Fibroblast of pulmonary artery (primary cell): ENCODE measurements around the gene TTC39C.

Source experiments
- DNase-seq: peaks from one replicate; pipeline ENCODE4 v3.0.0-alpha.2; 2010; ENCODE audit warnings: low read depth
- H3K4me3 ChIP-seq: replicated peaks from 2 replicates; pipeline ENCODE4 v1.5.1; 2011; ENCODE audit warnings: low read depth, mild to moderate bottlenecking, control low read depth, low read length, moderate library complexity
- TF ChIP-seq, protein P1 (sequence below): IDR thresholded peaks from 2 replicates; pipeline ENCODE4 v1.5.1; 2011; ENCODE audit warnings: mild to moderate bottlenecking, control low read depth, low read length, inconsistent platforms; ENCODE audit errors: missing control alignments

Gene TTC39C

DNA sequence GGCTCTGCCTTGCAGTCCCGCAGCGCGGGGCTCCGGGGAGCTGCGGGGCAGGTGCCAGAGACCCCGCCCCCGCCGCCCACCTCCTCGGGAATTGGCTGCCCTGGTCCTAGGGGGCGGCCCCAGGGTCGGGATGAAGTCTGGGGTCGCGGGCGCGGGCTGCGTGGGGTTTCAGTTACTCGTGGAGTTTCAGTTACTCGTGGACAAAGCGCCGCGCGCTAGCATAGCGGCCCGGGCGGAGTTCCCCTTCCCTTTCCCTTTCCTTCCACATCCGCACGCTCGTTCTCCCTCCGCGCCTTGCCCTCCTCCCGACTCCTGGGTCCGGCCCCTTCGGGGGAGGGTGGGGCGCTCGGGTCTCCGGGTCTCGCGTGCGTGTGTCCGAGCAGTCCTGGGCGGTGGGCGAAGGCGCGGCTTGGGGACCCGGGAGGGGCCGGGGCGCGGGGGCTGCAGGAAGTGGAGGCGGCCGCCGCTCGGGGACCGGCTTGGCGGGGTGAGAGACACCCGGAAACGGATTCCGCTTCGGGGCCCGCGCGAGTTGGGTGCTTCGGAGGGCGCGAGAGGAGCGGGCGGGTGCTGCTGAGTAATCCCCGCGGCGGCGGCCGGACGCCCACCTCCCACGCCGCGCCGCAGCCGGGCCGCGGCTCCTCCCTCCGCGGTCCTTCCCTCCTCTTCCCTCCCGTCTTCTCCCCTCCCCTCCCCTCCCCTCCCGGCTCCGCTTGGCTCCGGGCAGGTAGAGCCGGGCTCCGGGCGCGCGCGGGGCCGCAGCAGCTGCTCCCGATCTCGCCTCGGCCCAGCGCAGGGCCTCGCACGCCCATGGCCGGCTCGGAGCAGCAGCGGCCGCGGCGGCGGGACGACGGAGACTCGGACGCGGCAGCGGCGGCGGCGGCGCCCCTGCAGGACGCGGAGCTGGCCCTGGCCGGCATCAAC, at the start of gene TTC39C:
Gene TTC39C (plus strand): TSS at position 693 of the 924 bp plus-strand sequence. CDS start 118 bp downstream, at position 811.
- H3K4me3 ChIP-seq = peak within 1 kb of the TSS; percentile 80
- peak; percentile 73 for DNase-seq
- TF ChIP-seq, protein P1, sequence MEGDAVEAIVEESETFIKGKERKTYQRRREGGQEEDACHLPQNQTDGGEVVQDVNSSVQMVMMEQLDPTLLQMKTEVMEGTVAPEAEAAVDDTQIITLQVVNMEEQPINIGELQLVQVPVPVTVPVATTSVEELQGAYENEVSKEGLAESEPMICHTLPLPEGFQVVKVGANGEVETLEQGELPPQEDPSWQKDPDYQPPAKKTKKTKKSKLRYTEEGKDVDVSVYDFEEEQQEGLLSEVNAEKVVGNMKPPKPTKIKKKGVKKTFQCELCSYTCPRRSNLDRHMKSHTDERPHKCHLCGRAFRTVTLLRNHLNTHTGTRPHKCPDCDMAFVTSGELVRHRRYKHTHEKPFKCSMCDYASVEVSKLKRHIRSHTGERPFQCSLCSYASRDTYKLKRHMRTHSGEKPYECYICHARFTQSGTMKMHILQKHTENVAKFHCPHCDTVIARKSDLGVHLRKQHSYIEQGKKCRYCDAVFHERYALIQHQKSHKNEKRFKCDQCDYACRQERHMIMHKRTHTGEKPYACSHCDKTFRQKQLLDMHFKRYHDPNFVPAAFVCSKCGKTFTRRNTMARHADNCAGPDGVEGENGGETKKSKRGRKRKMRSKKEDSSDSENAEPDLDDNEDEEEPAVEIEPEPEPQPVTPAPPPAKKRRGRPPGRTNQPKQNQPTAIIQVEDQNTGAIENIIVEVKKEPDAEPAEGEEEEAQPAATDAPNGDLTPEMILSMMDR = no peak

DNA sequence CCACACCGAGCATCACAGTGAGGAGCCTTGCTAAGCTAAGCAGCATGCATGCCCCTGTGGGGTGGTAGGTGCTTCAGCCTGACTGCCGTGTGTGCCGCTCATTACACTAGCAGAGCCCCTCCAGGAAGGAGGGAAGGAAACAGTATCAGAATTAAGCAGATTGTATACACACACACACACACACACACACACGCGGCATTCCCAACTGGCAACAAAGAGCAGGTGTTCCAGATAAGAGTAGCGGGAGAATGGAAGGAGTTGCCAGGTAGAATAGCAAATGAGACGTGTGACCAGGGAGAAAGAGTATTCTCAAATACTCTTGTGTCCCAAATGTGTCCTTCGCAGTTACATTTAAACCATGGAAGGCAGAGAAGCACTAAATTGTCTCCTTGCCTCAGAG, 47.6 kb upstream of the TTC39C start:
- TF ChIP-seq, protein P1 = no peak
- H3K4me3 ChIP-seq = no peak overlapping the region
- no peak for DNase-seq

DNA sequence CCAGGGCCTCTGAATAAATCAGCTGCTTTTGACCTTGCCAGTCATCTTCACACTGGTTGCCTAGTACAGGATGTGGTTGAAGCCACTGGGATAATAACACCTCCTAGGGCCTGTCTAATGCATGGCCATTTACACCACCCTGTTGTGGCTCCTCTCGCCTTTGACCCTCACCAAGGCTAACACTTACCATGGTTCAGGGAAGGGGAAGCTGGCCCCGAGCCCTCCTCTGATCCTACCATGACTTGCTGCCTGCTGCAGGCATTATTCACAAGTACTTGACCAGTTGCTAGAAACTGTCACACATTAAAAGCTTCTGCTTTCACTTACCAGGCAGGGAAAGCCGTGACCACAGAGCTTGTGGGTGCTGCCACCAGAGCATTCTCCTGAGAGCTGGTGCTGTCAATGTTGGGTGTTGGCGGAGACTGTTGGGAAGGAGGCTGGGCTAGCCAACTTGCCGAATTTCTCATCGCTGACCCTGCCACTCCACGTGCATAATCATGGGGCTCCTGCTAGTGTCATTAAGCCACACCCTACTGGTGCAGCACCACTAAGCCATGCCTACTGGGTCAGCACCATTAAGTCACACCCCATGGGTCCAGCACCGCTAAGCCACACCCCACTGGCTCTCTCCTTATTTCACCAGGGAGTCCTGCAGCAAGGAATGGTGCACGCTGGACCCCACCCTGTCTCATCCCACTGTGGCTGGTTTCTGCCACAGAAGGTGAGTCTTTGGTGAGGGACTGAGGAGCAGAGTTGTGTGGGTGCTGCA, 47.0 kb upstream of the TTC39C start:
- no peak overlapping the region for H3K4me3 ChIP-seq
- DNase-seq = no peak
- TF ChIP-seq, protein P1 = no peak

DNA sequence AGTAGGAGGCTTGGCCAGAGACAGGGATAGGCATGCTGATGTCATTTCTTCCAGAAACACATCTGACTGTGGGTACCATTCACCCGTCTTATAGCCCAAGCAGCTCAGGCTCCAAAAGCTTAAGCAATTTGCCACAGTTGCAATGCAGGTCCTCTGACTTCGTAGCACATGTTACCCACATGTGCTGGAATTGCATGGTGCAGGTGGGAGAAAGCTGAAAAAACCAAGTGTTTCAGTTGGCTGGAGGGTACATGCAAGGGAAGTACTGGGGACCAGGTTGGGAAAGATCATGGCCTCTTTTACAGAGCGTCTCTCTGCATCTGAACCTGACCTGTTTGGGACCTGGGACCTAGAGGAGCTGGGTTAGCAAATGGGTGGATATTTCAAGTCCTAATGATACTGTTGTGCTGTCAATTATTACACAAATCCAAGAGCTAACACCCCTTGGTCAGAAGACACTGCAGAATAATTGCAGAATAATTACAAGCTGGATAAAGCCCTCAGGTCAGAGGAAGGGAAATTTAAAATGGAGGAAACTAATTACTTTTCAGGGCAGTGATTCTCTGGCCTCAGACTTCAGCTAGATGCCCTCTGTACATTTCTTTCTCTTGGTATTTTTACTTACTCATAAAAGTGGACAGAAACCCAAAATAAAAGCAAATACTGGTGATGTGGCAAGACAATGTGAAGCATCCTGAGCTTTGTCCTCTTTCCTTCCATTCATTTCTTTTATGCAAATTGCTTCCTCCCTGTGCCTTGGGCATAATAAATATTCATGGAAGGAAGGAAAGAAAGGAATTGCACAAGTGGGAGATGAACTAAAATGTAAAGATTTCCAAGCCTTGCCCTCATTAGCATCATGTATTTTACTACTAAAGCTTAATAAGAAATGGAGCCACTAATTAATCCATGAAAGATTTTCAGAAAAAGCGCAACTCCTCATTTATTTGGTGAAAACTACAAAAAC, 45.6 kb upstream of the TTC39C start:
- H3K4me3 ChIP-seq = no peak overlapping the region
- DNase-seq = no peak
- TF ChIP-seq, protein P1 = no peak

DNA sequence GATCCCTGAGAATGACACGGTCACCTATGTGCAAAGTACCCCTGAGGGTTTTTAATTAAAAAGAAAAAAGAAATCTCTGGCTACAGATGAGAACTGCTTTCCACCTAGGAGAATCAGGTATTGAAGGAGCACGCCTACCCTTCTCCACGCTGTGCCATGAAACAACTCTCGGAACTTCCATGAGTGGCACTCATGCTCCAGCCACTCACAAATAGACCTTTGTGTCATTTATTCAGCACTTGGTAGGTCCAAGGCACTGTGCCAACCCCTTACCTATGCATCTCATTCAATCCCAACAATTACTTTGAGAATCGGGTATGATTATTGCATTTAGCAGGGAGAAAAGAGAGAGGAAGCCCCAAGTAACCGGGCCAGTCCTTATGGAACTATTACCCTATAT, 44.9 kb upstream of the TTC39C start:
- DNase-seq = no peak
- H3K4me3 ChIP-seq = no peak overlapping the region
- TF ChIP-seq, protein P1 = no peak
